ENCODE data around the gene EEFSEC.

GRCh38 chr3:128356822-128357221, 203.5 kb downstream of the EEFSEC start:
- no peak for TF ChIP-seq CTCF (IDR thresholded peaks at IDR 0.05; ENCODE audit: low read depth, low read length)
- TF ChIP-seq MYC (IDR thresholded peaks at IDR 0.05; ENCODE audit: low read depth, low read length), result no peak
- TF ChIP-seq POLR2A (IDR thresholded peaks at IDR 0.05; ENCODE audit: extremely low read depth, insufficient read length), result no peak

Measured in NB4 (cell line).